ENCODE data around the gene NTNG2.

Gene NTNG2

DNA sequence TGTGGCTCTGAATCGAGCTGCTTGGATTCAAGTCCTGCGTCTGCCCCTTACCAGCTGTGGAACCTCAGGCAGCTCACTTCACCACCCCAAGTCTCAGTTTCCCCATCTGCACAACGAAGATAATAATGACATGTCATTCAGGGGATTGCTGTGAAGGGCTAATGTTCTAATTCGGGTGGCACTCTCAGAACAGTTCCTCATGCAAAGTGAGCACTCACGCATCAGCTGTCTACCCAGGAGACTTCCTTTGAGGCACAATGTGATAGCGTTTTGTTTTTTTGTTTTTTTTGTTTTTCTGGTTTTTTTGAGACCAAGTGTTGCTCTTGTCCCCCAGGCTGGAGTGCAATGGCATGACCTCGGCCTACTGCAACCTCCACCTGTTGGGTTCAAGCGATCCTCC is 56.4 kb downstream of the NTNG2 start:
- TF ChIP-seq, protein P1, sequence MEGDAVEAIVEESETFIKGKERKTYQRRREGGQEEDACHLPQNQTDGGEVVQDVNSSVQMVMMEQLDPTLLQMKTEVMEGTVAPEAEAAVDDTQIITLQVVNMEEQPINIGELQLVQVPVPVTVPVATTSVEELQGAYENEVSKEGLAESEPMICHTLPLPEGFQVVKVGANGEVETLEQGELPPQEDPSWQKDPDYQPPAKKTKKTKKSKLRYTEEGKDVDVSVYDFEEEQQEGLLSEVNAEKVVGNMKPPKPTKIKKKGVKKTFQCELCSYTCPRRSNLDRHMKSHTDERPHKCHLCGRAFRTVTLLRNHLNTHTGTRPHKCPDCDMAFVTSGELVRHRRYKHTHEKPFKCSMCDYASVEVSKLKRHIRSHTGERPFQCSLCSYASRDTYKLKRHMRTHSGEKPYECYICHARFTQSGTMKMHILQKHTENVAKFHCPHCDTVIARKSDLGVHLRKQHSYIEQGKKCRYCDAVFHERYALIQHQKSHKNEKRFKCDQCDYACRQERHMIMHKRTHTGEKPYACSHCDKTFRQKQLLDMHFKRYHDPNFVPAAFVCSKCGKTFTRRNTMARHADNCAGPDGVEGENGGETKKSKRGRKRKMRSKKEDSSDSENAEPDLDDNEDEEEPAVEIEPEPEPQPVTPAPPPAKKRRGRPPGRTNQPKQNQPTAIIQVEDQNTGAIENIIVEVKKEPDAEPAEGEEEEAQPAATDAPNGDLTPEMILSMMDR (conservative IDR thresholded peaks at IDR 0.05), result no peak
- H3K27ac ChIP-seq, result no peak overlapping the region

DNA sequence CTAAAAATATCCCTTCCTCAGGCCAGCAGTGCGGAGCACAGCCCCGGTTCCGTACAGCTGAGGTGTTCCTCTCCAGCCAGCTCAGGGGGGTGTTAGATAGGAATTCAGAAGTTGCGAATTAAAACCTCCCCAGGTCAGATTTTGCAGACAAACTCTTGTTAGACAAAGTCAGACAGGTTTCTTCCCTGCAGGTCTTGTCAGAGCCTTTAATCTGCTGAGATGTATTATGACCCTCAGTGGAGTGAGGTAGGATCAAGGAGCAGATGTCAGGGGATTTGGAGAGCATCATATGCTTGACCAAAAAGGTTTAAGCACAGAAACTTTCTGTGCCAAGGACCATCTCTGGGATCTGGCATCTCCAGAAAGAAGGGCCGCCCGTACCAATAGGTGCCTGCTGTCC is 60.1 kb downstream of the NTNG2 start:
- peak overlapping the region; percentile 95 for H3K27ac ChIP-seq

DNA sequence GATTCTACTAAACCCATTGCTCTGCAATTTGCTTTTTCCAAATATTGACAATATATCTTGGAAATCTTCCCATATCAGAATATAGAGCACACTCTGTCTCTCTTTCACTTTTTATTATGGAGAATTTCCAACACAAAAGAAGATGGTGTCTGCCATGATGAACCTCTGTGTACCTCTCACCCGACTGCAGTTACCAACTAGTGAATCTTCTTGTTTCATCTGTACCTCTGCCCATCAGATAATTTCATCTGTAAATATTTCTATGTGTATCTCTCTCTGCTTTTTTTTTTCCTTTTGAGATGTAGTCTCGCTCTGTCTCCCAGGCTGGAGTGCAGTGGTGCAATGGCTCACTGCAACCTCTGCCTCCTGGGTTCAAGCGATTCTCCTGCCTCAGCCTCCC is 62.8 kb downstream of the NTNG2 start:
- TF ChIP-seq, protein P1 (conservative IDR thresholded peaks at IDR 0.05), result no peak

More for the DNA sequence above, 60.1 kb downstream of the NTNG2 start:
- TF ChIP-seq, protein P1 (conservative IDR thresholded peaks at IDR 0.05), result no peak

DNA sequence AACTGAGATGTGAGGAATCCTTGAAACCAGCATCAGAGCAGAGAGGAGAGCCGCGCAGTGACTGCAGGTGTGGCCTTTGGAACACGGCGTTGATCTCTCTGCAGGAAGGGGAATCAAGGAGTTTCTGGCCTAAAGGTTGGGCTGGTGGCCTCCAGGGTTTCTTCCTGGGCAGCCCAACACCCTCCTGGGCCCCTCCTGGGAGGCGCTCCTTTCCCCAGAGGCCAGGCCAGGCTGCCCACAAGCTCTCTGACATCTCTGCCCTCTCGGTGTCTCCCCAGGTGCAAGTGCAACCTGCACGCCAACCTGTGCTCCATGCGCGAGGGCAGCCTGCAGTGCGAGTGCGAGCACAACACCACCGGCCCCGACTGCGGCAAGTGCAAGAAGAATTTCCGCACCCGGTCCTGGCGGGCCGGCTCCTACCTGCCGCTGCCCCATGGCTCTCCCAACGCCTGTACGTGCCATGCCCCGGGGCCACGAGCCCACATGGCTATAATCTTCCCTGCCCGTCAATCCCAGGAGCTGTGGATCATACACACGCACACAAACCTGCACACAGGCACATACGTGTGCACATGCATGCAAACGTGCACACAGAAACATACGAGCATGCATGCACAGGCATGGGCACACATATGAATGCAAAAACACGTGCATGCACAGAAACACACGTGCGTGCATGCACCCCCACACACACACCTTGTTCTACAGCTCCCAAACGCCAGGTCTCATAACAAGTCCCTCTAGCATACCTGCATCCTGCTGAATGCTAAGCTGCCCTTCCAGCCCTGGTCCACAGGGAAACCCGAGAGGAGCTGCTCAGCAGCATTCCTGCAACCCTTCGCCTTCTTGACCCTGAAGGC is 64.9 kb downstream of the NTNG2 start:
- TF ChIP-seq, protein P1 (conservative IDR thresholded peaks at IDR 0.05), result no peak
- peak overlapping the region; percentile 95; the same call in 1 of the 2 replicates for H3K27ac ChIP-seq

More for the DNA sequence above, 62.8 kb downstream of the NTNG2 start:
- H3K27ac ChIP-seq, result peak overlapping the region; percentile 95

DNA sequence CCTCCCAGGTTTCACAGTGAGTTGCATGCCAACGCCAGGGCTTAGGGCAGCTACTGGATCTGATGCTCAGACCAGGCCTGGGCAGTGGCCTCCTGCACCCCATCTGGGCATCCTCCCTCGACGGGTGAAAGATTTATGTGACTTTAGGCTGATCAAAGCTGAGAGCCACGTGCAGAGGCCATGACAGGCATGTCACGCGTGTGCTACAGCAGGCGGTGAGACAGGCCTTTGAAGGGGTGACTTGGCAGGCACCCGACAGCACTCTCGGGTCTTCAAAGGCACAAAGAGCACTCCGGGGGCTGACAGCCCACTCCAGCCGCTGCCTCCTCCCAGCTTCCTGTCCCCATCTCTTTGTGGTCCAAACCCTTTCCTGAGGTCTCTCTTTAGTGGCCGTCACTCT is 66.2 kb downstream of the NTNG2 start:
- no peak overlapping the region; the same call in 1 of the 2 replicates for H3K27ac ChIP-seq
- TF ChIP-seq, protein P1 (conservative IDR thresholded peaks at IDR 0.05), result no peak

DNA sequence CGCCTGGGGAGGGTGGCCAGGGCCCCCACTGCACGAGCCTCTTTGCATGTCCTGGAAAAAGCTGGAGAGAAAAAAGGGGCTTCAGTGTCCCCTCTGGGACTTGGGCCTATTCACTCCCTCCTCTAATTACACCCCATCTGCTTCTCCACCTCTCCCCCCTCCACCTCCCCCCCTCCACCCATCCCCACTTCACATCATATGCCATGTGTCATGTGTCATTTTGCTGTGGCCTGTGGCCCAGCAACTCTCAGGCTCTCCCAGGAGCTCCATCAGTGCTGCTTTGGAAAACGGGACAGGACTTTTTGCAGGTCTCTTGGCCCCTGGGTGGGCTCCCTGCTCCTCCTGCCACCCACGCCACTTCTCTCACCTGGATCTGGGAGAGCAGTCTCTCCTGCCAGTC is 68.7 kb downstream of the NTNG2 start:
- H3K27ac ChIP-seq, result no peak overlapping the region; the same call in 1 of the 2 replicates
- TF ChIP-seq, protein P1 (conservative IDR thresholded peaks at IDR 0.05), result no peak

DNA sequence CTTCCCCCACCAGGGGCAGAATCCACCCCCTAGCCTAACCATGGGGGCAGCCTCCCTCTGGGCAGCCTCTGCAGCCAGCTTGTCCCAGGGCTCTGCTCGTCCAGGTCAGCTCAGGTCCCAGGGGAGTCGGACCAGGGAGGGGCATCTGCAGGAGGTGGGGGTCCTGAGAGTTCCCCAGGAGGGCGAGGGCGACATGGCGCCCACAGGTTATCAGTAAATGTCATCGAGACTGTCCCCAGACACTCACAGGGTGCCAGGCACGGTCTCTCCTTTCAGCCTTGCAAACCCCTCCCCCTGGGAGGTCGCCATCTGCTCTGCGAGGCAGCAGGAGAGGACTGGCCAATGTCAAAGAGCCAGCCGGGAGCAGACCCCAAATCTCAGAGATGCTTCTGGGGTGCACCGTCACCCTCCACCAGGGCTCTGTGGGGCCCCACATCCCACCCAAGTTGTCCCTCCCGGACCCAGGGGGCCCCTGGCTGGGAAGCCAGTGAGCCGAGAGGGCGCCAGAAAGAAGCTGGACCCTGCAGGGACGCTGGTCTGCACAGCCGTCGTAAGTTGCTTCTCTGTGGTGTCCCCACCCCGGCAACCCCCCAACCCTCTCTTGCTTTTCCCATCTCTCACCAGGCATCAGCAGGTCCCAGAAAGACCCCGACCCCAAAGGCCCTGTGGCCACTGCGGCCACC is 69.3 kb downstream of the NTNG2 start:
- H3K27ac ChIP-seq, result peak overlapping the region; percentile 20; the same call in 1 of the 2 replicates
- TF ChIP-seq, protein P1 (conservative IDR thresholded peaks at IDR 0.05), result no peak
